Measurements from ENCODE around the gene SETD1A. TPM values are rescaled to one million over a fixed set of nuclear protein-coding genes. Genes with fewer than 3 reads are reported as not detected.
A peak's percentile ranks its signal among the peaks of the same experiment; 100 is the strongest.

SETD1A gene
- total RNA-seq, 2 donors from 2014 or later, result 23.8 to 25.0 TPM

- Histone ChIP-seq H3K36me3 (ENCODE audit: control insufficient read depth, insufficient read depth, low read length) (peaks cover 19% of the 10 kb centered on the region), H3K27ac (ENCODE audit: low read depth, low read length) (no peak overlapping the region), H3K9me3 (ENCODE audit: control insufficient read depth, low read length) (no peaks in the 10 kb centered on the region), H3K4me3 (ENCODE audit: low read length) (peak overlapping the region; percentile 95), H3K4me1 (ENCODE audit: control insufficient read depth, insufficient read depth, low read length) (no peaks in the 10 kb centered on the region), H3K9ac (ENCODE audit: extremely low read depth, low read length, poor library complexity, severe bottlenecking) (peak overlapping the region; percentile 51), H3K27me3 (ENCODE audit: control insufficient read depth, insufficient read depth, low read length, poor library complexity, severe bottlenecking) (no peaks in the 10 kb centered on the region)
- no peaks in the 10 kb centered on the region for H3K27me3 Mint-ChIP-seq (ENCODE audit: insufficient read depth)
- TF ChIP-seq CTCF (conservative IDR thresholded peaks at IDR 0.05), result no peak
- DNase-seq, result peak; percentile 43
- peaks cover 12% of the 10 kb centered on the region for H3K36me3 Mint-ChIP-seq (ENCODE audit: low read depth)
- peak overlapping the region; percentile 62 for H3K27ac Mint-ChIP-seq
- H3K4me1 Mint-ChIP-seq, result peaks cover 17% of the 10 kb centered on the region
- 84 to 96% methylated on average over 9 to 11 of the region's 11 CpGs for WGBS, 2 experiments (ENCODE audit: insufficient coverage in 1 of 2, insufficient read length in 1 of 2)
- peak overlapping the region; percentile 92 for H3K4me3 Mint-ChIP-seq
- no peaks in the 10 kb centered on the region for H3K9me3 Mint-ChIP-seq
These were observed 32.5 kb upstream of the SETD1A start for GRCh38 chr16:30924913-30925631.

GRCh38 chr16:30925632-30925987 lies 31.9 kb upstream of the SETD1A start:
- no peaks in the 10 kb centered on the region for H3K4me1 ChIP-seq (ENCODE audit: control insufficient read depth, insufficient read depth, low read length)
- no peaks in the 10 kb centered on the region for H3K9me3 ChIP-seq (ENCODE audit: control insufficient read depth, low read length)
- peak; percentile 38 for DNase-seq
- no peak overlapping the region for H3K9ac ChIP-seq (ENCODE audit: extremely low read depth, low read length, poor library complexity, severe bottlenecking)
- no peaks in the 10 kb centered on the region for H3K27me3 ChIP-seq (ENCODE audit: control insufficient read depth, insufficient read depth, low read length, poor library complexity, severe bottlenecking)
- no peak overlapping the region for H3K27ac Mint-ChIP-seq
- H3K27ac ChIP-seq (ENCODE audit: low read depth, low read length), result no peak overlapping the region
- no peaks in the 10 kb centered on the region for H3K9me3 Mint-ChIP-seq
- H3K4me3 ChIP-seq (ENCODE audit: low read length), result peak overlapping the region; percentile 95
- TF ChIP-seq CTCF (conservative IDR thresholded peaks at IDR 0.05), result no peak
- H3K4me1 Mint-ChIP-seq, result peaks cover 17% of the 10 kb centered on the region
- H3K36me3 Mint-ChIP-seq (ENCODE audit: low read depth), result peaks cover 14% of the 10 kb centered on the region
- H3K27me3 Mint-ChIP-seq (ENCODE audit: insufficient read depth), result no peaks in the 10 kb centered on the region
- H3K4me3 Mint-ChIP-seq, result peak overlapping the region; percentile 36
- peaks cover 21% of the 10 kb centered on the region for H3K36me3 ChIP-seq (ENCODE audit: control insufficient read depth, insufficient read depth, low read length)
- WGBS, 2 experiments (ENCODE audit: insufficient coverage in 1 of 2, insufficient read length in 1 of 2), result 95 to 96% methylated on average over 13 to 26 of the region's 26 CpGs

- Mint-ChIP-seq H3K36me3 (ENCODE audit: low read depth) (peaks cover 20% of the 10 kb centered on the region), H3K27me3 (ENCODE audit: insufficient read depth) (no peaks in the 10 kb centered on the region), H3K27ac (peak overlapping the region; percentile 56), H3K4me3 (peak overlapping the region; percentile 36), H3K9me3 (no peaks in the 10 kb centered on the region), H3K4me1 (peaks cover 15% of the 10 kb centered on the region)
- Histone ChIP-seq H3K36me3 (ENCODE audit: control insufficient read depth, insufficient read depth, low read length) (peaks cover 27% of the 10 kb centered on the region), H3K27ac (ENCODE audit: low read depth, low read length) (no peak overlapping the region), H3K4me3 (ENCODE audit: low read length) (no peak overlapping the region), H3K9me3 (ENCODE audit: control insufficient read depth, low read length) (no peaks in the 10 kb centered on the region), H3K27me3 (ENCODE audit: control insufficient read depth, insufficient read depth, low read length, poor library complexity, severe bottlenecking) (no peaks in the 10 kb centered on the region), H3K9ac (ENCODE audit: extremely low read depth, low read length, poor library complexity, severe bottlenecking) (no peak overlapping the region), H3K4me1 (ENCODE audit: control insufficient read depth, insufficient read depth, low read length) (no peaks in the 10 kb centered on the region)
- WGBS, 2 experiments (ENCODE audit: insufficient coverage in 1 of 2, insufficient read length in 1 of 2), result 83 to 86% methylated on average over 2 to 10 of the region's 10 CpGs
- peak; percentile 47 for DNase-seq
- TF ChIP-seq CTCF (conservative IDR thresholded peaks at IDR 0.05), result no peak
These were observed 31.4 kb upstream of the SETD1A start for GRCh38 chr16:30925995-30926811.

Data from endodermal cell (in vitro differentiated cells).